PC-3 (cell line): ENCODE data around the gene SYTL1. TPM values are rescaled to one million over a fixed set of nuclear protein-coding genes. Genes with fewer than 3 reads are reported as not detected.
A peak's percentile ranks its signal among the peaks of the same experiment; 100 is the strongest.

Source experiments
- ATAC-seq: fragments of 200-7000 bp; cut with Tn5 transposase; 2 replicates; pipeline ENCODE4 v1.9.1; 2020; ENCODE audit warnings: mild to moderate bottlenecking, moderate library complexity
- BruUV-seq: library from RNA; stranded (reverse); fragments of 400-500 nt; replicated peaks from 2 replicates; lab custom pipeline; 2021; lab: Mats Ljungman, UMichigan
- CTCF ChIA-PET: fragments of 300-600 bp; sonication (Branson Sonifier 250); formaldehyde crosslinking; loops from one replicate; lab custom pipeline; 2022; ENCODE audit warnings: antibody characterized with exemption; lab: Charles Lee
- POLR2A ChIA-PET: fragments of 300-600 bp; sonication (Branson Sonifier 250); formaldehyde crosslinking; loops from one replicate; lab custom pipeline; 2022; ENCODE audit warnings: antibody characterized with exemption; ENCODE audit not compliant: unreplicated experiment; lab: Charles Lee
- DNase-seq: peaks from one replicate; pipeline ENCODE4 v3.0.0-alpha.2; 2015
- H2AFZ ChIP-seq: fragments of 300-600 bp; sonication (generic); 2 replicates; pipeline ENCODE4 v1.6.0; 2016; ENCODE audit warnings: antibody characterized with exemption, low read length
- H3F3A ChIP-seq: fragments of 300-600 bp; sonication (generic); one replicate; pipeline ENCODE4 v1.6.0; 2017; ENCODE audit warnings: antibody characterized with exemption, low read length, control low read depth, mild to moderate bottlenecking; ENCODE audit not compliant: unreplicated experiment
- H3K27ac ChIP-seq: fragments of 300-600 bp; sonication (generic); 2 replicates; pipeline ENCODE4 v1.5.1; 2016; ENCODE audit warnings: mild to moderate bottlenecking, low read length
- H3K27me3 ChIP-seq: fragments of 300-600 bp; sonication (generic); 2 replicates; pipeline ENCODE4 v1.6.1; 2016; ENCODE audit warnings: low read length, mixed read lengths
- H3K36me3 ChIP-seq: fragments of 300-600 bp; sonication (generic); 2 replicates; pipeline ENCODE4 v1.6.1; 2016; ENCODE audit warnings: low read depth, mixed run types, low read length, mixed read lengths
- H3K4me1 ChIP-seq: fragments of 300-600 bp; sonication (generic); 2 replicates; pipeline ENCODE4 v1.5.1; 2016; ENCODE audit warnings: low read length; ENCODE audit not compliant: insufficient read depth
- H3K4me2 ChIP-seq: fragments of 300-600 bp; sonication (generic); 2 replicates; pipeline ENCODE4 v1.6.0; 2016; ENCODE audit warnings: low read length
- H3K4me3 ChIP-seq: fragments of 300-600 bp; sonication (generic); 2 replicates; pipeline ENCODE4 v1.5.1; 2016; ENCODE audit warnings: mild to moderate bottlenecking, low read length, mixed read lengths
- H3K79me2 ChIP-seq: fragments of 300-600 bp; sonication (generic); 2 replicates; pipeline ENCODE4 v1.6.1; 2017; ENCODE audit warnings: low read length, mixed read lengths
- H3K9ac ChIP-seq: fragments of 300-600 bp; sonication (generic); 2 replicates; pipeline ENCODE4 v1.6.0; 2016; ENCODE audit warnings: mild to moderate bottlenecking, low read length
- H3K9me2 ChIP-seq: fragments of 300-600 bp; sonication (generic); replicated peaks from 2 replicates; pipeline ENCODE4 v1.6.1; 2016; ENCODE audit warnings: mixed run types, low read length, mixed read lengths
- H3K9me3 ChIP-seq: fragments of 300-600 bp; sonication (generic); 2 replicates; pipeline ENCODE4 v1.6.1; 2016; ENCODE audit warnings: low read length, mixed read lengths
- H4K20me1 ChIP-seq: fragments of 300-600 bp; sonication (generic); 2 replicates; pipeline ENCODE4 v1.6.1; 2016; ENCODE audit warnings: low read length, mixed read lengths
- EZH2 ChIP-seq: fragments of 300-600 bp; sonication (generic); IDR thresholded peaks from one replicate; pipeline ENCODE4 v1.6.1; 2017; ENCODE audit warnings: antibody characterized with exemption, mild to moderate bottlenecking, low read length; ENCODE audit not compliant: unreplicated experiment
- EZH2phosphoT487 ChIP-seq: fragments of 300-600 bp; sonication (generic); IDR thresholded peaks from 2 replicates; pipeline ENCODE4 v1.6.1; 2018; ENCODE audit warnings: mild to moderate bottlenecking, antibody characterized with exemption, low read length, borderline replicate concordance
- intact Hi-C: fragments of 100-400 bp; cut with micrococcal nuclease; formaldehyde crosslinking; loops from 2 replicates; pipeline ENCODE4 v1.9.0; 2023
- total RNA-seq: library from RNA; depleted of rRNA; stranded (reverse); fragments of >200 nt; gene quantifications from 2 replicates; pipeline ENCODE4 v1.2.3, GENCODE V29; 2014
- TF ChIP-seq, protein P1 (sequence below): fragments of 300-600 bp; sonication (generic); conservative IDR thresholded peaks from 2 replicates; pipeline ENCODE4 v1.5.1; 2017; ENCODE audit warnings: antibody characterized with exemption, low read depth, mild to moderate bottlenecking, low read length

Gene SYTL1
- total RNA-seq, 1 experiment from 2014 or later = 26.8 TPM

DNA sequence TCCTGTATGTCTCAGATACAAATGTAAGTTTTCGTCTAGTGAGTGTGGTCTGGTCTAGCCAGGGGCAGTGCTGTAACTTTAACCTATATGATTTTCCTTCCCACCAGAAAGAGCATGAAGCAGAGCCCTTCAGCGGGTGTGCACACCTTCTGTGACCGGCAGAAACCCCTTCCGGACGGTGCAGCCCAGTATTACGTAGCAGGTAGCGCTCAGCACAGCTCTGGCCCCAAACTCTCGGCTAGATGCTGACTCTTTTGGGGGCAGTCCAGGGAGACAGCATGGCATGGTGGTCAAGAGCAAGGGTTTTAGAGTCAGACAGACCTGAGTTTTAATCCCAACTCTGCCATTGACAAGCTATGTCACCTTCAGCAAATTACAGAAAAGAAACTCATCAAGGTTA lies 47.9 kb upstream of the SYTL1 start:
- intact Hi-C loops = no loop called here
- CTCF ChIA-PET = no interaction called here

DNA sequence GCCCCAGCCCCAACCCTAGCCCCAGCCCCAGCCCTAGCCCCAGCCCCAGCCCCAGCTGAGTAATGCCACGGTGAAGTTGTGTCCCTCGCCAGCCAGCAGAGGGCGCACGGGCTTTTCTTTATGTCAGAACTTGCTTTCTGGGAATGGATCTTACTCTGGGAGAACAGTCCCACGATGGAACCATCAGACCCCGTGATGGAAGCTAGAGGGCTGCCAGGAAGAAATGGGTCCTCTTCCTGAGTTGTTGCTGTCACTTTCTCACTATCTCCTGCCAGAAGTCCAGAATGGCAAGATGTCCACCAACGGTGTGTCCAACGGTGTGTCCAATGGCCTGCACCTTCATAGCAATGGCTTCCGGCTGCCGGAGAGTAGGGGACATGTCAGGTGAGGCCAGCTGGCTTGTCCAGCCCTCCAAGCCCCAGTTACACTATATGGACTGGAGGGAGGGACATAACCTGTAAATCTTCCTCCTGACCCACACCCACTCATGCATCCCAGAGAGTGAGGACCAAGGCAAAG lies 45.0 kb upstream of the SYTL1 start:
- no peaks in the 10 kb centered on the region for H3K79me2 ChIP-seq
- H3K4me2 ChIP-seq = no peak overlapping the region
- no peaks in the 10 kb centered on the region for H3K9me2 ChIP-seq
- no peaks in the 10 kb centered on the region for H3K27me3 ChIP-seq
- H3K9me3 ChIP-seq = no peaks in the 10 kb centered on the region
- POLR2A ChIA-PET = interaction anchor here (0.7 kb wide), 1 partner anchor 75 kb away, joined by 17 read pairs; no protein-coding TSS in a partner anchor
- peaks cover 8% of the 10 kb centered on the region; the same call in 1 of the 2 replicates for H3K36me3 ChIP-seq
- TF ChIP-seq EZH2phosphoT487 = no peak
- TF ChIP-seq, protein P1, sequence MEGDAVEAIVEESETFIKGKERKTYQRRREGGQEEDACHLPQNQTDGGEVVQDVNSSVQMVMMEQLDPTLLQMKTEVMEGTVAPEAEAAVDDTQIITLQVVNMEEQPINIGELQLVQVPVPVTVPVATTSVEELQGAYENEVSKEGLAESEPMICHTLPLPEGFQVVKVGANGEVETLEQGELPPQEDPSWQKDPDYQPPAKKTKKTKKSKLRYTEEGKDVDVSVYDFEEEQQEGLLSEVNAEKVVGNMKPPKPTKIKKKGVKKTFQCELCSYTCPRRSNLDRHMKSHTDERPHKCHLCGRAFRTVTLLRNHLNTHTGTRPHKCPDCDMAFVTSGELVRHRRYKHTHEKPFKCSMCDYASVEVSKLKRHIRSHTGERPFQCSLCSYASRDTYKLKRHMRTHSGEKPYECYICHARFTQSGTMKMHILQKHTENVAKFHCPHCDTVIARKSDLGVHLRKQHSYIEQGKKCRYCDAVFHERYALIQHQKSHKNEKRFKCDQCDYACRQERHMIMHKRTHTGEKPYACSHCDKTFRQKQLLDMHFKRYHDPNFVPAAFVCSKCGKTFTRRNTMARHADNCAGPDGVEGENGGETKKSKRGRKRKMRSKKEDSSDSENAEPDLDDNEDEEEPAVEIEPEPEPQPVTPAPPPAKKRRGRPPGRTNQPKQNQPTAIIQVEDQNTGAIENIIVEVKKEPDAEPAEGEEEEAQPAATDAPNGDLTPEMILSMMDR = peak; percentile 67
- TF ChIP-seq EZH2 = no peak
- DNase-seq (peak; percentile 64), ATAC-seq (peak; percentile 6; the same call in 1 of the 2 replicates)
- H3K4me1 ChIP-seq = peaks cover 28% of the 10 kb centered on the region
- CTCF ChIA-PET = interaction anchor here (0.5 to 1.0 kb wide), 11 partner anchors 53 to 307 kb away, joined by 3 to 7 read pairs (median 3); partner anchors contain the start of gene AHDC1
- no peak overlapping the region for H2AFZ ChIP-seq
- no peaks in the 10 kb centered on the region for H3F3A ChIP-seq
- intact Hi-C loops = no loop called here
- H3K4me3 ChIP-seq = no peak overlapping the region
- H4K20me1 ChIP-seq = no peaks in the 10 kb centered on the region
- no TSS peak for BruUV-seq
- H3K9ac ChIP-seq = no peak overlapping the region
- no peak overlapping the region for H3K27ac ChIP-seq

More for the DNA sequence above, 47.9 kb upstream of the SYTL1 start:
- no peak for ATAC-seq
- TF ChIP-seq EZH2phosphoT487 (no peak), EZH2 (no peak)
- TF ChIP-seq, protein P1 = no peak
- BruUV-seq = no TSS peak
- H3F3A ChIP-seq = no peaks in the 10 kb centered on the region
- H3K9me3 ChIP-seq = no peaks in the 10 kb centered on the region
- H3K79me2 ChIP-seq = no peaks in the 10 kb centered on the region
- H3K9me2 ChIP-seq = no peaks in the 10 kb centered on the region
- DNase-seq = no peak
- peaks cover 14% of the 10 kb centered on the region for H3K4me1 ChIP-seq
- peaks cover 8% of the 10 kb centered on the region; the same call in 1 of the 2 replicates for H3K36me3 ChIP-seq
- H3K4me3 ChIP-seq = no peak overlapping the region
- POLR2A ChIA-PET = no interaction called here
- no peaks in the 10 kb centered on the region for H4K20me1 ChIP-seq
- H3K4me2 ChIP-seq = no peak overlapping the region
- H3K9ac ChIP-seq = no peak overlapping the region
- no peak overlapping the region for H2AFZ ChIP-seq
- H3K27ac ChIP-seq = no peak overlapping the region
- H3K27me3 ChIP-seq = no peaks in the 10 kb centered on the region

DNA sequence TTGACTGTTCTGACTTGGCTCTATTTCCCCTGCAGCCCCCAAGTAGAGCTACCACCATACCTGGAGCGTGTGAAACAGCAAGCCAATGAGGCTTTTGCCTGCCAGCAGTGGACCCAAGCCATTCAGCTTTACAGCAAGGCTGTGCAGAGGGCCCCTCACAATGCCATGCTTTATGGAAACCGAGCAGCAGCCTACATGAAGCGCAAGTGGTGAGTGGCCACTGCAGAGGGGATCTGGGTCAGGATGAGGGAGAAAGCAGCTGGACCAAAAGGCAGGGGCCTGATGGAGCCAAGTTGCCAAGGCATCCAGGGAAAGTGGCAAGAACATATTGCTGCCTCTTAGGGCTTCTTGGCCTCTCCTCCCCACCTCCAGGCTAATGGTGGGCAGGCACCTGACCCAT lies 43.9 kb upstream of the SYTL1 start:
- DNase-seq (no peak), ATAC-seq (no peak)
- TF ChIP-seq EZH2phosphoT487 (no peak), EZH2 (no peak)
- TF ChIP-seq, protein P1 = no peak
- Histone ChIP-seq H3K9ac (no peak overlapping the region), H3K4me3 (no peak overlapping the region), H3F3A (no peaks in the 10 kb centered on the region), H3K4me1 (peaks cover 21% of the 10 kb centered on the region), H3K9me2 (no peaks in the 10 kb centered on the region), H2AFZ (no peak overlapping the region), H4K20me1 (no peaks in the 10 kb centered on the region), H3K27me3 (no peaks in the 10 kb centered on the region), H3K79me2 (no peaks in the 10 kb centered on the region), H3K36me3 (peaks cover 8% of the 10 kb centered on the region; the same call in 1 of the 2 replicates), H3K4me2 (no peak overlapping the region), H3K9me3 (no peaks in the 10 kb centered on the region), H3K27ac (no peak overlapping the region)
- no TSS peak for BruUV-seq
- ChIA-PET CTCF (interaction anchor here (1.1 kb wide), 1 partner anchor 14 kb away, joined by 7 read pairs; no protein-coding TSS in a partner anchor), POLR2A (no interaction called here)
- intact Hi-C loops = no loop called here
